Right atrium auricular region (tissue), 2 donors: ENCODE data around the gene UBAC1. TPM values are rescaled to one million over a fixed set of nuclear protein-coding genes. Genes with fewer than 3 reads are reported as not detected.
A peak's percentile ranks its signal among the peaks of the same experiment; 100 is the strongest.

ENCODE experiments used
- DNase-seq: peaks from one replicate; pipeline ENCODE4 v3.0.0-alpha.2; 2019; ENCODE audit warnings: low spot score
- H3K27ac ChIP-seq, 2 donors: fragments of 200-600 bp; sonication (generic); 1 replicate in 1 of 2; 2 replicates in 1 of 2; pipeline ENCODE4 v1.5.1; 2016 to 2019
- H3K27me3 ChIP-seq, 2 donors: fragments of 200-600 bp; sonication (generic); one replicate each; pipeline versions ENCODE4 v1.5.1 to v1.6.0; 2017 to 2019
- H3K36me3 ChIP-seq: fragments of 200-600 bp; sonication (generic); one replicate; pipeline ENCODE4 v1.5.1; 2016
- H3K4me1 ChIP-seq, 2 donors: fragments of 200-600 bp; sonication (generic); one replicate each; pipeline versions ENCODE4 v1.5.1 to v1.6.0; 2017 to 2019
- H3K4me3 ChIP-seq, 2 donors: fragments of 200-600 bp; sonication (generic); 1 replicate in 1 of 2; 2 replicates in 1 of 2; pipeline ENCODE4 v1.5.1; 2017 to 2019; ENCODE audit warnings: mild to moderate bottlenecking in 1 of 2, moderate library complexity in 1 of 2
- H3K9me3 ChIP-seq, 2 donors: fragments of 200-600 bp; sonication (generic); one replicate each; pipeline ENCODE4 v1.5.1; 2019
- total RNA-seq, 2 donors: library from RNA; depleted of rRNA; stranded (reverse); fragments of >200 nt; gene quantifications; one replicate each; pipeline ENCODE4 v1.1.0, GENCODE V29; 2016
- TF ChIP-seq, protein P1 (sequence below), 2 donors: fragments of 200-600 bp; sonication (generic); IDR thresholded peaks; one replicate each; pipeline ENCODE4 v1.5.1; 2019; ENCODE audit warnings: antibody characterized with exemption in 2 of 2

The UBAC1 gene
- total RNA-seq, 2 donors from 2014 or later, result 58.6 to 76.9 TPM

DNA sequence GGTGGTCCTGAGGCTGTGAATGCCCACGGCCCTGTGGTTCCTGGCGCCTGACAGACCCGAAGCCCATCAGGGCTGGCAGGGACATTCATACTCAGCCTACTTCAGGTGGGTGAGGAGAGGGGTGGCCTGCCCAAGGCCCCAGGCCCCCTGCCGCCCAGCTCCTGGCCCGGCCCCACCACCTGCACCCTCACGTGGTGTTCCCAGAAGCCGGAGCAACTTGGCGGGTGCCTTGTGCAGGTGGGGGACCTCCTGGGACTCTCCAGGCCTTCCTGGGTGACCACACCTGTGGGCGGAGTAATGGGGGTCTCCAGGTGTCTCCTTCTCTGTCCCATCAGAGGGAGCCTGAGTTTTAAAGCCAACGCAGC lies 36.8 kb upstream of the UBAC1 start:
- peaks cover 0 to 18% of the 10 kb centered on the region in 2 donors for H3K4me1 ChIP-seq
- TF ChIP-seq, protein P1, sequence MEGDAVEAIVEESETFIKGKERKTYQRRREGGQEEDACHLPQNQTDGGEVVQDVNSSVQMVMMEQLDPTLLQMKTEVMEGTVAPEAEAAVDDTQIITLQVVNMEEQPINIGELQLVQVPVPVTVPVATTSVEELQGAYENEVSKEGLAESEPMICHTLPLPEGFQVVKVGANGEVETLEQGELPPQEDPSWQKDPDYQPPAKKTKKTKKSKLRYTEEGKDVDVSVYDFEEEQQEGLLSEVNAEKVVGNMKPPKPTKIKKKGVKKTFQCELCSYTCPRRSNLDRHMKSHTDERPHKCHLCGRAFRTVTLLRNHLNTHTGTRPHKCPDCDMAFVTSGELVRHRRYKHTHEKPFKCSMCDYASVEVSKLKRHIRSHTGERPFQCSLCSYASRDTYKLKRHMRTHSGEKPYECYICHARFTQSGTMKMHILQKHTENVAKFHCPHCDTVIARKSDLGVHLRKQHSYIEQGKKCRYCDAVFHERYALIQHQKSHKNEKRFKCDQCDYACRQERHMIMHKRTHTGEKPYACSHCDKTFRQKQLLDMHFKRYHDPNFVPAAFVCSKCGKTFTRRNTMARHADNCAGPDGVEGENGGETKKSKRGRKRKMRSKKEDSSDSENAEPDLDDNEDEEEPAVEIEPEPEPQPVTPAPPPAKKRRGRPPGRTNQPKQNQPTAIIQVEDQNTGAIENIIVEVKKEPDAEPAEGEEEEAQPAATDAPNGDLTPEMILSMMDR (IDR thresholded peaks at IDR 0.05), result no peak
- H3K9me3 ChIP-seq, result no peaks in the 10 kb centered on the region
- no peak for DNase-seq
- H3K36me3 ChIP-seq, result no peaks in the 10 kb centered on the region
- H3K4me3 ChIP-seq, result no peak overlapping the region
- H3K27ac ChIP-seq, result no peak overlapping the region
- H3K27me3 ChIP-seq, result no peaks in the 10 kb centered on the region

- no peaks in the 10 kb centered on the region for H3K9me3 ChIP-seq
- H3K27me3 ChIP-seq, result no peaks in the 10 kb centered on the region
- no peak for DNase-seq
- H3K27ac ChIP-seq, result no peak overlapping the region
- TF ChIP-seq, protein P1 (IDR thresholded peaks at IDR 0.05), result no peak
- peaks cover 0 to 18% of the 10 kb centered on the region in 2 donors for H3K4me1 ChIP-seq
- H3K4me3 ChIP-seq, result no peak overlapping the region
- H3K36me3 ChIP-seq, result no peaks in the 10 kb centered on the region
Measured at GRCh38 chr9:135997090-135998015, 36.2 kb upstream of the UBAC1 start.

GRCh38 chr9:135995816-135996215 lies 34.6 kb upstream of the UBAC1 start:
- H3K4me3 ChIP-seq, result no peak overlapping the region
- TF ChIP-seq, protein P1 (IDR thresholded peaks at IDR 0.05), result no peak
- no peak overlapping the region for H3K27ac ChIP-seq
- DNase-seq, result no peak
- H3K36me3 ChIP-seq, result no peaks in the 10 kb centered on the region
- H3K9me3 ChIP-seq, result no peaks in the 10 kb centered on the region
- peaks cover 0 to 33% of the 10 kb centered on the region in 2 donors for H3K4me1 ChIP-seq
- no peaks in the 10 kb centered on the region for H3K27me3 ChIP-seq

DNA sequence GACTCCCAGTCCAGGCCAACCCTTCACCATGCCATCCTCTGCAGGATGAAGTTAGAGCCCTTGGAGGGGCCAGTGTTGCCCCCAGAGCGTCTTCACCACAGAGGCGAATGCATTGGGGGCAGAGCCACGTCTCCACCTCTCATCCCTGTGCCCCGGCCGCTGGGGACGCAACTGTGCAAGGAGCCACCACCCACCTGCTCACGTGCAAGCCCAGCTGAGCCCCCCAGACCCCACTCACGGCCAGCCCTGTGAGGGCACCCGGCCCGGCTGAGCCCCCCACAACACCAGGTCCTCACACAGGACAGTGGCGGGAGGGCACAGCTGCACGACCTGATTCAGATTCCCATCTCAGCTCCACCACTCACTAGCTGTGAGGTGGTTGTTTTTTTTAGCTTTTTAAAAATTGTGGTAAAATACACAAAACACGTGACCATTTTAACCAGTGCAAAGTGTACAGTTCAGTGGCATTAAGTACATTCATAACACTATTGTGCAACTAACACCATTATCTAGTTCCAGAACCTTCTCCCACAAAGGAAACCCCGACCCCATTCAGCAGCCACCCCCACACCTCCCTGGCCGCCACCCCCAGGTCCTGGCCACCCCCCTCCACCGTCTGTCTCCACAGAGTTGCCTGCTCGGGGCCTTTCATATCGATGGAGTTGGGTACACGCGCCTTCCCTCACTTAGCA lies 33.5 kb upstream of the UBAC1 start:
- Histone ChIP-seq H3K27ac (no peak overlapping the region), H3K4me3 (no peak overlapping the region), H3K36me3 (no peaks in the 10 kb centered on the region), H3K9me3 (no peaks in the 10 kb centered on the region), H3K27me3 (no peaks in the 10 kb centered on the region), H3K4me1 (peaks cover 0 to 44% of the 10 kb centered on the region in 2 donors)
- TF ChIP-seq, protein P1 (IDR thresholded peaks at IDR 0.05), result no peak
- no peak for DNase-seq

DNA sequence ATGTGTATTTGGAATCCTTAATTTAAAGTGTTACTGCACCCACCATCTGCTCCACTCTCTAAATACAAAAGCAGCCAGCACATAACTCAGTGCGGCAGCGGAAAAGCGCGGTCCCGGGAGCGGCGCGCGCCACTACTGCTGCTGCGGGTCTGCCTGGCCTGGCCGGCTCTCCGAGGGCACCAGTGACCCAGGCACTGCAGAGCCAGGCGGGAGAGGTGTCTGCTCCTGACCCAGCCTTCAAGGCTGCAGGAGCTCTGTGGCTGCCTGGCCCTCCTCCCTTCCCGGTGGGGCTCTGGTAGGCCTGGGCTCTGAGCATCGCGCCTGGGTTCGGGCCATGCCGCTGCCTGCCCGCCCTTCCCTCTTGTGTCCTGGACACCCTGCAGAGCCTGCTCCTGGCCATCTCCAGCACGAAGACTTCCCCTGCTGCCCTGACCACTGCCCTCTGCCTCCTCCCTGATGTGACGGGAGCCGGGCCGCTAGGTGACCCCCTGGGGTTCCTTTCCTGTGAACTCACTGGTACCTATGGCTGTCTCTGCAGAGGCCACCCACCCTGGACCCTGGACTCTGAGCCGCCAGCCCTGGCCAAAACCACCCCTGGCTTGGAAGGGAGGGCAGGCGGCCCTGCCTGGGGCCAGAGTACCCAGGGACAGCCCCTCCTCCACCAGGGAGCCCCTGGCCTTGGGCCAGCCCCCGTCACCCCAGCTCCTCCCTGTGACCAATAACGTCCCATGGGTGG lies 32.8 kb upstream of the UBAC1 start:
- Histone ChIP-seq H3K9me3 (no peaks in the 10 kb centered on the region), H3K36me3 (no peaks in the 10 kb centered on the region), H3K27ac (peak overlapping the region; percentile 89 to 92), H3K27me3 (no peaks in the 10 kb centered on the region), H3K4me1 (peaks cover 0 to 48% of the 10 kb centered on the region in 2 donors), H3K4me3 (no peak overlapping the region)
- TF ChIP-seq, protein P1 (IDR thresholded peaks at IDR 0.05), result no peak
- no peak for DNase-seq
